ENCODE measurements around the gene ASTN1.

DNA sequence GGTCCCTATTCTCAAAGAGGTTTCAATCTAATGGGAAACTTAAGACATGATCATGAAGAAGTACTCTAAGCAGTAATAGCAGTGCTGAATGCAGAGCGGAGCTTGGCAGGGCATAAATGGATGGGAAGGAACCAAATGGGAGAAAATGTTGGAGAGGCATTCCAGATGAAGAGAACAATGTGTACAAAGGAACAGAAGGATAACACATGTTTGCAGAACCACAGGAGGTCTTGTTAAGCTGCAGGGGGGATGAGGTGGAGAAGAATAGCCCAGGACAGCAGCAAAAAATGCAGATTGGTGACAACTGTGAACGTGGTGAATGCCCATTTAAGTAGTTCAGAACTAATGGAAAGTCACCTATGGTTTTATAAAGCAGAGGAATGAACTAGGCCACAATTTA, 99.1 kb downstream of the ASTN1 start:
- no peak for TF ChIP-seq EZH2 (IDR thresholded peaks at IDR 0.05; ENCODE audit: low read depth)
- TF ChIP-seq, protein P1, sequence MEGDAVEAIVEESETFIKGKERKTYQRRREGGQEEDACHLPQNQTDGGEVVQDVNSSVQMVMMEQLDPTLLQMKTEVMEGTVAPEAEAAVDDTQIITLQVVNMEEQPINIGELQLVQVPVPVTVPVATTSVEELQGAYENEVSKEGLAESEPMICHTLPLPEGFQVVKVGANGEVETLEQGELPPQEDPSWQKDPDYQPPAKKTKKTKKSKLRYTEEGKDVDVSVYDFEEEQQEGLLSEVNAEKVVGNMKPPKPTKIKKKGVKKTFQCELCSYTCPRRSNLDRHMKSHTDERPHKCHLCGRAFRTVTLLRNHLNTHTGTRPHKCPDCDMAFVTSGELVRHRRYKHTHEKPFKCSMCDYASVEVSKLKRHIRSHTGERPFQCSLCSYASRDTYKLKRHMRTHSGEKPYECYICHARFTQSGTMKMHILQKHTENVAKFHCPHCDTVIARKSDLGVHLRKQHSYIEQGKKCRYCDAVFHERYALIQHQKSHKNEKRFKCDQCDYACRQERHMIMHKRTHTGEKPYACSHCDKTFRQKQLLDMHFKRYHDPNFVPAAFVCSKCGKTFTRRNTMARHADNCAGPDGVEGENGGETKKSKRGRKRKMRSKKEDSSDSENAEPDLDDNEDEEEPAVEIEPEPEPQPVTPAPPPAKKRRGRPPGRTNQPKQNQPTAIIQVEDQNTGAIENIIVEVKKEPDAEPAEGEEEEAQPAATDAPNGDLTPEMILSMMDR (conservative IDR thresholded peaks at IDR 0.05) = no peak
